NCI-H82 treated with DMSO at 0.1 percent for 48 hours (cell line): ENCODE measurements around the gene TOPBP1.
"Not testable (repeated sequence)": the region's sequence is repeated elsewhere in the genome, so short reads cannot be mapped to it uniquely, and the experiment has no call there.

ENCODE experiments used
- DNase-seq: peaks from one replicate; lab custom pipeline; 2025; ENCODE audit not compliant: unreplicated experiment; lab: John Stamatoyannopoulos, UW

Gene TOPBP1

DNA sequence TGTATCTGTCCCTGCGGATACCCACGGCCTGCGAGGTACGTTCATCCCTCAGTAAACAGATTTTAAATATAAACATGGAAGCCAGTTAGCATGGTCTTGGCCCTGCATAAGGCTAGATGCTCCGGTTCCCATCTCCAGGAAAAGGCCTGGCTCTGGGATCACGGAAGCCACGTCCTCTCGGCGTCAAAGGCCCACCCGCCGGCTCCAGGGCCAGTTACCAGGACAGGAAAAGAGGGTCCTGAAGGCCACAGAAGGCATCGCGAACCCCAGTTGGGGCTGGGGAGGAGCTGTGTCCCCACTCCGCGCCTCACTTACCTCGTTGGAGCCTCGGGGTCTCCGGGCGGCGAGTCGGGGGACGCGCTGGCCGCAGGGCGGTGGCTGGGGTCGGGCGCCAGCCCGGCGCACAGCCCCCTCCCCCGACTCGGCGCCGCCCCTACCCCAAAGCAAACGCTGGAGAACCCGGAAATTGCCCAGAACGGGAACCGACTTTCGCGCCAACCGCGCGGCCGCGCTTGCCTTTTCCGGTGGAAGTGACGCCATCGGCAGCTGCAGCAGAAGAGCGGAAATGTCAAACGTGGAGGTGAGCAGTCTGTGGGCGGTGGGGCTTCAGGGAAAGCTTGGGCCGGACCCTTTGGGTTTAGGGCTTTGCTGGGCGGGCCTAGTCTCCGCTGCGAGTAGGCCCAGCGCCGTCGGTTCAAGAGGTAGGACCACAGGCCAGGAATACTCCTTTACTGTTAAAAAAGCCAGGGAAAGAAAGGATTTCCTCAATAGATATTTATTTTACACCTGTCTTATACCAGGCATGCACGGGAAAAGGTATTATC, at the start of gene TOPBP1:
Gene TOPBP1, minus strand, starts transcription at position 488 of the 824 bp plus-strand sequence. CDS start 814 bp downstream, outside the sequence.
- DNase-seq = peak; percentile 76

DNA sequence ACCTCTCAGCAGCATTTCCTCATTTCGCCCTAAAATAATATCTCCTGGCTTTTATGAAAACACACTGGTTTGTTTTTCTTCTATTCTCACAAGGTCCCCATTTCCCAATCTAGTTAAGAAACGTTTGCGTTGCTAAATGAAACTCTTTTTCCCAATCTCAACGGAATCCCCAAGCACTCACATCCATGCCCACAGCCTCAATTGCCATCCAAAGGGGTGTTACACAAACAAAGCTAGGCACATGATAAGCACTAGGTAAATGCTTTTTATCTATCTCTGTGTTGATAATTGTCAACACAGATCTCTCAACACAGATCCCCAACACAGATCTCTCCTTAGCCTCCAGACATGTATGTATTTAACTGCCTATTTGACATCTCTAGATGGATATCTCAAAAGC, 49.3 kb upstream of the TOPBP1 start:
- no peak for DNase-seq

DNA sequence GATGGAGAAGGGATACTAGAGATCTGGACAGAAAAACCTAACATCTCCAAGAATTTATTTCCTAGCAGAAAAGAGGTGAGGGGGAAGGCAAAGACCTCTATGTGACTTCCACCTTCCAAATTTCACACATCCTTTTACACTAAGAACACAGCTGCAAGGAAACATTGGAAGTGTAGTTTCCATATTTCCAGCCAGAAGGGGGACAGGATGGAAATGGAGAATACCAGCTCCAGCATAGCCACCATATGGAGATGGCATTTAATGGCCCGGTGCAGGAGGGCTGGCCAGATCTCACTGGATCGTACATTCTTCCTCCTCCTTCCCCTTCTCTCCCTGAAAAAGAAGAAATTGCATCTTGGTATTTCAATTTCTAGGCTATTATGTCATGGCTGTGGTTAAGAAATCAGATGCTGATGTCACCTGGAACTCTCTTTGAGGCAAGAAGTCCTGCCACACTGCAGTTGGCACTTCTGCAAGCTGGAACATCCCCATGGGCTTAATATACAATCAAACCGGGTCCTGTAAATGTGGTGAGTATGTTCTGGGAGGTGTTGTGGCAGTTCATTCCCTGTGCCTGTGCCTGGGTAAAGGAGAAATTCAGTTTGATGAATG, 47.5 kb upstream of the TOPBP1 start:
- DNase-seq = no peak

DNA sequence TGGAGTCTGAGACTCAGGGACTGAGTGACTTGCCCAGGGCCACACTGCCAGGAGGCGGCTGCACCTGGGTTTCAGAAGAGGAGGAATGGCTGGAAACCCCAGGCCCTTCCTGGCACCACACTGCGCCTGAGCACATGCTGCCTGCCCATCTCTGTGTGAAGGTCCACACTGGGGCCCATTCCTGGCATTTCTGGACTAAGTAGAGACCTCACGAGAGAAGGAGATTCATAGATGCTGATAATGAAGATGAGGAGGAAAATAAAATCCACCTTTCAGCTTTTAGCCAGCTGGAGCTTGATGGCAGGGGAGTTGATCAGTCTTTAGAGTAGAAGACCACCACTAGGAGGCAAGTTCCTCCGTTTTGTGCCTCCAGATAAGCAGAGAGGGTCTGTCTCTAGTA, 44.3 kb upstream of the TOPBP1 start:
- no peak for DNase-seq

DNA sequence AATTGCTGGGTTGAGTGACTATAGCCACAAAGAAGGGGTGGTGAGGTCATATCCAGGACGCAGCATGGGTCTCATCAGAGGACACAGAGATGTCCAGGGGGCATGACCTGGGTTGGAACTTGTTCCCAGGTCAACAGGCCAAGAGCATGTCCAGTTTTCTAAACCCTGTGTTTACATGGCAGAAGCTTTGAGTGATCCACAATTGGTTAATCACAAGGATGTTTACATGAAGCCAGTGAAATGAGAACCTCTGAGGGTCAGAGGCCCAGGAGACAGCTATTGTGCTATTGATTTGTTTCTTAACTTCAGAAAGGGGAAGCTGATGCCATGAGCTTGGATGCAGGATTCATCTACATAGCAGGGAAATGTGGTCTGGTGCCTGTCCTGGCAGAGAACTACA, 42.2 kb upstream of the TOPBP1 start:
- no peak for DNase-seq

DNA sequence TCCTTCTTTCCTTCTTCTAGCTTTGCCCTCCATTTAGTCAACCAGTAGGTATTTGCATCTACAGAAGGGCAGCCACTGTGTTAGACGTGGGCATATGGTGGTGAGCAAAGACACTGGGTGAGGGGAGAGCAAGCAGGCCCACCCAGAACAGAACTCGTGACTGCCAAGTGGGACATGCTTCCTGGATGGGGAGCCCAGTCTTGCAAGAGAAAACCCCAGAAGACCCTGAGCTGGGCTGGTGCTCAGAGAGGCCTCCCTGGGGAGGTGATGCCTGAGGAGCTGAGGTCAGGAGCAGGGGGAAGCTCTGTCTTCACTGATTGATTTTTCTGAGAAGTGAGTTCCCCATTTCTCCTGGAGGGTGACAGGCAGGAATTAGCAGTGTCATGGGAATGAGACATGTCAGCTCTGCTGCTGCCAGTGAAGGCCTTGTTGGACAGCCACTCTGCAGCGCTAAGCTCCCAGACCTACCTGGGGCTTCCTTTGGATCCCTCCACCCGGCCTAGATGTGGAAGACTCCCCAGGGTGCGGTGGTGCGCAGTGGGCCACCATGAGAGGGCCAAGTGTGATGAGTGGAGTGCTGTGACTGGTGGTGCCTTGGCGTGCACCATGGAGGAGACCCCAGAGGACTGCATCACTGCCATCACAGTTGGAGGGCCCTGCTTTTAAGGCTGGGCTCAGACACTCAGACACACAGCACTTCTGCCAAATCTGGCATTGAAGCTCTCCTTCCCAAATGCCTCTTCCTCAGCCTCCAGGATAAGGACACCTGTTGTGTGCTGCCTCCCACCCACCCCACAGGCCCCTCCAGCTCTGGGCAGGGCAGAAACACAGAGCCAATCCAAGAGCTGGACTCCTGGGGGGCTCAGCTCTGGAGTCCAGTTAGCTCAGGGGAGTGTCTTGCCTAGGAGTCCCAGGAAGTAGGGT, 40.0 kb upstream of the TOPBP1 start:
- no peak for DNase-seq

DNA sequence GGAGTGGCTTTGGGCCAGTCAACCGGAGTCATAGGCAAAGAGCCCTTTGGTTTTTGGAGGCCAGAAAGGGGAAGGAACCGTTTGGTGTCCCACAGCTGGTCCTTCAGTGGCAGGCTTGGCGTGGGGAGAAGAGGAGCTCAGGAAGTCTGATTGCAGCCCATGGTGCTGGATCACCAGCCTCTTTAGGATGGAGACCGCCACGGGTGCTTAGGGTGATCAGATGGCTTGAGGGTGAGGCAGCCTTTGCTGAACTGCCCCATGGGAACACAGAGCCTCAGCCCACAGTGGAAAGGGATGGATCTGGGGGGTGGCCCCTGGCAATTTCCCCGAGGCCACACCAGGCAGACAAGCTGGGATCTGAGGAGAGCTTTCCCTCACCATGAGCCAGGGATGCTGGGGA, 38.6 kb upstream of the TOPBP1 start:
- no peak for DNase-seq

DNA sequence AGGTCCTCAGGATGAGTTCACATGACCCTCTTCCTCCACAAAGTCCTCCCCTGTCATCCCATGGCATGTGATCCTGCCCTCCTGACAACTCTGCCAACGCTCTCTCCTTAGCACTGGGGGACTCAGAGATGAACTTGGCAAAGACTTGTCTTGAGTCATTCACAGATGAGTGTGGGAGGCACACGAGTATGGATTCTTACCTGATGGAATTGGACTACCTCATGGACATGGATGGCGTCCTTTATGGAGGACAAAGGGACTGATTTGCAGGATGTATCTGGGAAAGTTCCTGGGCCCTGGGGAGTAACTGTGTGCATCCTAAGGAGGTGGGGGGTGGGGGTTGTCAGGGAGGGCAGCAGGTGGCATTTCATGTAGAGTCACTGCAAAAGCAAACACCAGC, 38.2 kb upstream of the TOPBP1 start:
- DNase-seq = no peak

DNA sequence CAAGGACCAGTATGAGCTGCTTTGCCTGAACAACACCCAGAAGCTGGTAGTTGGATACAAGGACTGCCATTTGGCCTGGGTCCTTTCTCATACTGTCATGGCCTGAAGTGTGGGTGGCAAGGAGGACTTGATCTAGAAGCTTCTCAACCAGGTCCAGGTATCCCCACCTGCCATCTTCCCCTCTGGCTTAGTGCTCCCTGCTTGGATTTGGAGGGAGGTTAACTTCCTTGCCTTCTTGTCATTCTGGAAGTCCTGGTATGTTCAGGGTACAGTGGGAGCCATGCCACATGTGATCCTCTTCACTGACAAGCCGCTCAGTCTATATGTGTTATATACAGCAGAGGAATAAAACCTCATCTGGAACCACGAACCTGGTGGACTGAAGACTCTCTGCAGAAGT, 37.7 kb upstream of the TOPBP1 start:
- no peak for DNase-seq

DNA sequence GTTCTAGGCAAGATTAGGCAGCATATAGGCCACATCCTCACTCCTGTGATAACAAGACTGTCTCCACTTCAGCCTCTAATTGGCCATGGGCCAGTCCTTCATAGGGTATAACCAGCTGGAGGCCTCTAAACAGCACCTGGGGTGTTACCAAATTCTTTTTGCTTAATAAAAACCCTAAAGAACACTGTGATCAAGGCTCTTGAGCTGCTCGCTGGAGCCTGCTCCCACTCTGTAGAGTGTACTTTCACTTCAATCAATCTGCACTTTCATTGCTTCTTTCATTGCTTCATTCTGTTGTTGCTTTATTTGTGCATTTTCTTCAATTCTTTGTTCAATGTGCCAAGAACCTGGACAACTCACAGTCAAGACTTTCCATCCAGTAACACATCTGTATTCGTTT, 36.2 kb upstream of the TOPBP1 start:
- DNase-seq = no peak

DNA sequence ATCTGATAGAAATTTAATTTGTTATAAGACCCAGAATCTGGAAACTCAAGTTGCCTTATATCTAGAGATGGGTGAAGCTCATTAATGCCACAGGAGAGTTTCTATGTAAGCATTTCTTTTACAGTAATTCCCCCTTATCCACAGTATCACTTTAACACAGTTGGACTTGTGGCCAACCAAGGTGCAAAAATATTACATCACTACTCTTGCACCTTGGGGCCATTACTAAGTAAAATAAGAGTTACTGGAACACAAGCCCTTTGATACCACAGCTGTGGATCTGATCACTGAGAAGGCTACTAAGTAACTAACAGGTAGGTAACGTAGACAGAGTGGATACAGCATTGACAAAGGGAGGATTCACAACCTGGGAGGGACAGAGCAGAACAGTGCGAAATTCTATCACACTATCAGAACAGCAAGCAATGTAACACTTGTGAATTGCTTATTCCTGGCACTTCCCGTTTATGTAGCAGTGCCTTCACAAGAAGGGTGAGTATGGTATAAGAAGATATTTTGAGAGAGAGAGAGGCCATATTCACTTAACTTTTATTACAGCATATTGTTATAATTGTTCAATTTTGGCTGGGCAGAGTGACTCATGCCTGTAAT, 33.9 kb upstream of the TOPBP1 start:
- DNase-seq = no peak

DNA sequence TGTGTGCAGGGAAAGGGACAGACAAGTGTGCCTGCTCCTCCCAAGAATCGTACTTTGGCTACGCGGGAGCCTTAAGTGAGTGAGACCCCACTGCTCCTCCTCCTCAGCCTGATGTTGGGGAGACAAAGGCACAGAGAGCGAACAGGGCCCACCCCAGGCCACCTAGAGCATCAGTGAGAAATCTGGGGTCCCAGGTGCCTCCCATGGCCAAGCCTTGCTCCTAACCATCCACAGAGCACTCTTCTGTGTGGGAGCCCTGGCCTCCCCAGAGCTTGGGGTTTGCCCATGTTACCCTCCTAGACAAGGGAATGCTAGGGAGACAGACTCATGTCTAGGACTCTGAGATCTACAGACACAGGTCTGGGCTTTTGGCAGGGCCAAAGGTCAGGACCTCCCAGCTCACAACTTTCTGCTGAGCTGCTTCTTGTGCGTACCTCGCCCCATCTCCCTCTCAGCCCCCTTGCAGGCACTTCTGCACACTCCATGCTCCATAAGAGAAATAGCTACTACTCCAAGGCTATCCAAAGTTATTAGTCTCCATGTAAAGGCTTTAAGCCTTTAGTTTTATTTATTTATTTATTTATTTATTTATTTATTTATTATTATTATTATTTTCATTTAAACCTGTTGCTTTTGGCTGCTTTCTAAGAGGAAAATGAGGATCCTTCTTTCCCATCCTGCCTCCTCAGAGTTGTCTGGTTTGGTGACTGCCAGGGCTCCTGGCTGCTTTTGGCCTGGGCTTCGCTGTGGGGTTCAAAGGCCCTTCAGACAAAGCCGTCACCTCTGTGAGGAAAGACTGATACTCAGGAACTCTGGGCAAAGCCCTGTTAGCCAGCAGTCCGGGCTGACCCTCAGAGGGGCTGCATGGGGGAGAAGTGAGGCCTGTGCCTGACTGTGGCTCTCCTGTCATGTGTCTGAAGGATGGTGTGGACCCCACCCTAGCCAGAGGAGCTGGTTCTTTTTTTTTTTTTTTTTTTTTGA, 32.8 kb upstream of the TOPBP1 start:
- no peak for DNase-seq

DNA sequence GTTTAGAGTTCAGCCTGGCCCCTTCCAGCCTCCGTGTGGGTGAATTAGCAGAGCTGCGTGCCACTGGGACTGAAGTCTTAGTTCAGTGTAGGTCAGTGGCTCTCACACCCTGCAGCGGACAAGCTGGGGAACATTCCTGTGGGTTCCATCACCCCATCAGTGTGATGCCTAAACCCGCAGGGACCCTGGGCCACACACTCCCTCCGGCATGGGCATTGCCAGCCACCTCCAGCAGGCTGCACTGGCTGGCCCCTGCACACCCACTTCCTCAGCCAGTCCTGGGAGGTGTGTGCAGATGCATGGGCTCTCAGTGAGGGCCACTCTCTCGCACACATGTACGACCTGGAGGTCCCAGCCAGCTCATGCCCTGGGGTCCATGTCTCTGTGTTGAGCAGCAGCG, 32.1 kb upstream of the TOPBP1 start:
- no peak for DNase-seq

DNA sequence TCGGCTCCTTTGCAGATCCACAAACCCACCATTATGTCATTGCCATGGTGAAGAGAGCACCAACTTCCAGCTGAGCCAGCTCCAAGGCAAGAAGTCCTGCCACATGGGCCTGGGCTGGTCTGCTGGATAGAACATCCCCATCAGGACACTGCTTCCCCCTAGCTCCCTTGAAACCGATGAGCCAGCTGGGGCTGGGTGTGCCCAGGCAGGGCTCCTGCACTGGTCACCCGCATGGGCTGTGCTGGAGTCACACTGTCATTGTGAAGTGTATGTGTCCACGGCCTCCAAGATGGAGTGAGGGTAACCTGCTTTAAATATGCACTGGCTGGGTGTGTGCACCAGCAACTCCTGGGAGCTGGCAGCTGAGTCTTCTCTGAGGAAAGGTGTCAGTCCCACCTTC, 31.0 kb upstream of the TOPBP1 start:
- no peak for DNase-seq

DNA sequence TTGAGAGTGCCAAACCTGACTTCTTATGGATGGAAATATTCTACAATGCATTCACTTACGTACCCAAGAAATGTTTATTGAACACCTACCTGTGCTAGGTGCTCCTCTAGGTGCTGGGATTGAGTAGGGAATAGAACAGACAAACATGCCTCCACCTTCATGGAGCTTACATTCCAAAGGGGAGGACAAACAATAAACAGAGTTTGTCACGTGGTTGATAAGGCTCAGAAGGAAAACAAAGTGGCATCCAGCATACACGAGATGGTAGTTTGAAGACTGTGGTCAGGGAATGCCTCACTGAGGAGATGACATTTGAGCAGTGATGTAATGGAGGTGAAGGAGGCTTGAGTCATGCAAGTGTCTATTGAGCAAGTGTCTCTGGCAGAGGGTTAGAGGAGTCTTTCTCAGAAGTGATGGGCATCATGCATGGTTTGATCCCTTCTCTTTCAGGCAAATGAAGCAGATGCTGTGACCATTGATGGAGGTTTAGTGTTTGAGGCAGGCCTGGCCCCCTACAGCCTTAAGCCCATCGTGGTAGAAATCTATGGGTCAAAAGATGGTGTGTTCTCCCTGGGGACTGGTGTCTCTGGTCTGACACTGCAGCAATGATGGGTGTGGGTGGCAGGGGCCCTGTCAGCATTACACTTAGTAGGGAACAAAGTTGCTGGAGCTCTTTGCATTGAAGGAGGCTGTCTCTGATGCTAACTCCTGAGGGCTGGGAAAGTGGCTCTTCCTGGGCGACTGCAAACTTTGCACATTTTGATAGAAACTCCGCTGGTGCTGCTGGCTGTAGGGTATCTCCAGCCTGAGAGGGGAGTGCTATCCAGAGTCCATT, 29.7 kb upstream of the TOPBP1 start:
- no peak for DNase-seq

DNA sequence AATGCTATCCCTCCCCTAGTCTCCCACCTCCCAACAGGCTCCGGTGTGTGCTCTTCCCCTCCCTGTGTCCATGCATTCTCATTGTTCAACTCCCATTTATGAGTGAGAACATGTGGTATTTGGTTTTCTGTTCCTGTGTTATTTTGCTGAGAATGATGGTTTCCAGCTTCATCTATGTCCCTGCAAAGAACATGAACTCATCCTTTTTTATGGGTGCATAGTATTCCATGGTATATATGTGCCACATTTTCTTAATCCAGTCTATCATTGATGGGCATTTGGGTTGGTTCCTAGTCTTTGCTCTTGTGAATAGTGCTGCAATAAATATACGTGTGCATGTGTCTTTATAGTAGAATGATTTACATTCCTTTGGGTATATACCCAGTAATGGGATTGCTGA, 16.3 kb upstream of the TOPBP1 start:
- DNase-seq = not testable (repeated sequence)

DNA sequence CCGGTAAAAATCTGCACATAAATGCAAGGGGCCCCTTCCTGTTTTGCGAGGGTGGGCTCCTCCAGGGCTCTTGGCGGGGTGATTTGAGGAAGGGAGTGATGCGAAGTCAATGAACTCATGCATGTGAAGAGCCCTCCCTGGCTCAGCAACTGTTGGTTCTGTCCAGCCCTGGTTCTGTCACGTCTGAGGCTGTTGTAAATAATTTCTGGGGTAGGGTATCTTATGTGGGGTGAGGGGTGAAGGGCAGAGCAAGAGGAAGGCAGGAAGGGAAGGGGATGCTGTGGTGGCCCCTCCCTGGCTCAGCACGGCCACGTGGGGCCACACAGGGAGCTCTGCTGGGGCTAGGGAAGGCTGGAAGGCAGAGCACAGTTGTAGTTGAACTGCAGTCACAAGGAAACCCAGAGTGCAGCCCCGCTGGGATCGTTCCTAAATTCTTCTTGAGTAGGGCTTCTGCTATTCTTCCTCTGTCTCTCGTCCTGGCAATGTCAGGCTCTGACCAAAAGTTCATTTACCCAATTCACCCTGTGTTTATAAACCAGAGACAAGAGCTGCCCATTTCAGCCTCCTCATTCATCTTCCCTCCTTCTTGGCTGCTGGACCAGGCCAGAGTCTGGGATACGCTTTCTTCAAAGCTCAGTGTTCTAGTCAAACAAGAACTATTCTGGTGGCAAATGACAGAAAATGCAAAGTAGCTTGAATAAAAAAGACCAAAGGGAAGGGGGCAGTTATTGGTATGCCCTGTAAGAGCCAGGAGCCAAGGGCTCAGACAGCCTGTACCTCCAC, 14.8 kb upstream of the TOPBP1 start:
- no peak for DNase-seq

DNA sequence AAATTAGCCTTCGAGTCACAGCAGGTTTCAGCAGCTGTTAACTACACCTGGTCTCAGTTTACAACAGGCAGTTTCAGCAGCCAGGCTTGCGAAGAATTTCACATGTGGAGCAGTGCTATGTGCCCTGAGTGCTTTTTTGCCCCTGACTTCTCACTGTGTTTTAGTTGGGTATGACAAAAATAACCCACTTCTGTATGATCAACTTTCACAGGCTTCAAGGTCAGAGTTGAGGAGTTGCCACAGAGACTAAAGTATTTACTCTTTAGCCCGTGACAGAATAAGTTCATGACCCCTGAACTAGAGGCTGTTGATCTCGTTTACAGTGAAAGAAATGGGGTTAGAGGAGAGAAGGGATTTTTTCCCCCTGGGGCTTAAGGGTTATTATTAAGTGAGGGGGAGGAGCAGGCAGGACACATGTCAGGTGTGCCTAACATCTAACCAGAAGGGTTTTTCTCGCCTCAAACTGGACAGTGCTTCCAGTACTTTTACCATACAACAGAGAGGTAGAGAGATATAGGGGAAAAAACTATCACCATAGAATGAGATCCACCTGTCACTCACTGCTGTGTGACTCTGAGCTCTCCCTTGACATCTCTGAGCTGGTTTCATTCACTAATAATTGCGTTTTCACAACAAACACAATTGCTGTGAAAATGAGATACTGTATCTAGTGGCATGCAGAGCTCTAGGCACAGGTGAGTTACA, 14.0 kb upstream of the TOPBP1 start:
- DNase-seq = no peak
